GM23248 (cell line): ENCODE results near the gene PCDHA12. TPM values are rescaled to one million over a fixed set of nuclear protein-coding genes. Genes with fewer than 3 reads are reported as not detected.
A peak's percentile ranks its signal among the peaks of the same experiment; 100 is the strongest.
"Not testable (repeated sequence)": the region's sequence is repeated elsewhere in the genome, so short reads cannot be mapped to it uniquely, and the experiment has no call there.

Experiments used
- DNase-seq: peaks from one replicate; pipeline ENCODE4 v3.0.0-alpha.2; 2015
- H2AFZ ChIP-seq: fragments of 200-600 bp; sonication (generic); 2 replicates; pipeline ENCODE4 v1.6.1; 2016; ENCODE audit warnings: antibody characterized with exemption
- H3F3A ChIP-seq: fragments of 200-600 bp; sonication (generic); 2 replicates; pipeline ENCODE4 v1.6.1; 2016; ENCODE audit warnings: mild to moderate bottlenecking, antibody characterized with exemption, mixed run types; ENCODE audit not compliant: insufficient read depth
- H3K27ac ChIP-seq: fragments of 200-600 bp; sonication (generic); 2 replicates; pipeline ENCODE4 v1.5.1; 2016; ENCODE audit warnings: mild to moderate bottlenecking
- H3K27me3 ChIP-seq: fragments of 200-600 bp; sonication (generic); replicated peaks from 2 replicates; pipeline ENCODE4 v1.6.1; 2016; ENCODE audit warnings: mild to moderate bottlenecking; ENCODE audit not compliant: insufficient read depth
- H3K36me3 ChIP-seq: fragments of 200-600 bp; sonication (generic); 2 replicates; pipeline ENCODE4 v1.6.1; 2016; ENCODE audit warnings: low read depth, mild to moderate bottlenecking
- H3K4me1 ChIP-seq: fragments of 200-600 bp; sonication (generic); 2 replicates; pipeline ENCODE4 v1.6.1; 2016; ENCODE audit warnings: mild to moderate bottlenecking; ENCODE audit not compliant: insufficient read depth
- H3K4me2 ChIP-seq: fragments of 200-600 bp; sonication (generic); one replicate; pipeline ENCODE4 v1.6.1; 2016; ENCODE audit warnings: mild to moderate bottlenecking; ENCODE audit not compliant: unreplicated experiment
- H3K4me3 ChIP-seq: fragments of 200-600 bp; sonication (generic); 2 replicates; pipeline ENCODE4 v1.5.1; 2016; ENCODE audit warnings: mild to moderate bottlenecking
- H3K79me2 ChIP-seq: fragments of 200-600 bp; sonication (generic); 2 replicates; pipeline ENCODE4 v1.6.1; 2016; ENCODE audit warnings: mild to moderate bottlenecking; ENCODE audit not compliant: insufficient read depth
- H3K9ac ChIP-seq: fragments of 200-600 bp; sonication (generic); 2 replicates; pipeline ENCODE4 v1.6.1; 2016; ENCODE audit warnings: mild to moderate bottlenecking
- H3K9me2 ChIP-seq: fragments of 200-600 bp; sonication (generic); 2 replicates; pipeline ENCODE4 v1.6.1; 2016; ENCODE audit warnings: mixed run types, mild to moderate bottlenecking, moderate library complexity; ENCODE audit not compliant: insufficient read depth
- H3K9me3 ChIP-seq: fragments of 200-600 bp; sonication (generic); one replicate; pipeline ENCODE4 v1.6.1; 2017; ENCODE audit warnings: low read depth
- H4K20me1 ChIP-seq: fragments of 200-600 bp; sonication (generic); 2 replicates; pipeline ENCODE4 v1.6.0; 2016; ENCODE audit not compliant: insufficient read depth
- EZH2 ChIP-seq: fragments of 200-600 bp; sonication (generic); IDR thresholded peaks from 2 replicates; pipeline ENCODE4 v1.6.1; 2018; ENCODE audit warnings: antibody characterized with exemption, mild to moderate bottlenecking; ENCODE audit not compliant: insufficient read depth, poor library complexity, severe bottlenecking
- EZH2phosphoT487 ChIP-seq: fragments of 200-600 bp; sonication (generic); IDR thresholded peaks from 2 replicates; pipeline ENCODE4 v1.6.1; 2018; ENCODE audit warnings: antibody characterized with exemption, moderate library complexity, mild to moderate bottlenecking, low read depth; ENCODE audit not compliant: insufficient read depth
- WGBS, 2 experiments: methylation state at CpG; one replicate each; pipeline ENCODE4 v1.1.6; 2015 to 2017; ENCODE audit warnings: low lambda C conversion rate in 2 of 2, low coverage in 1 of 2; ENCODE audit errors: missing lambda C conversion rate in 2 of 2; 5-methylcytosine and 5-hydroxymethylcytosine counted together
- in situ Hi-C: fragments of 300-500 bp; cut with MboI; formaldehyde crosslinking; loops from 2 replicates; pipeline ENCODE4 v1.15.0; 2020
- polyA plus RNA-seq: library from polyadenylated mRNA; unstranded; fragments of >200 nt; fragmentation: Nextera tagmentation; extraction: Ambion mirVana; gene quantifications from 2 replicates; pipeline ENCODE4 v1.2.1, GENCODE V29; 2016
- total RNA-seq: library from RNA; depleted of rRNA; stranded (reverse); fragments of >200 nt; shearing (Covaris generic); gene quantifications from 2 replicates; pipeline ENCODE4 v1.2.3, GENCODE V29; 2014

Gene PCDHA12
- total and polyA plus RNA-seq, 2 experiments from 2014 or later: not detected

- Histone ChIP-seq H3K36me3 (no peaks in the 10 kb centered on the region), H3K27me3 (no peaks in the 10 kb centered on the region), H4K20me1 (no peaks in the 10 kb centered on the region), H3K9me3 (no peaks in the 10 kb centered on the region), H3K4me3 (no peak within 1 kb of the TSS), H3K9ac (no peak within 1 kb of the TSS), H3K27ac (no peak within 1 kb of the TSS), H2AFZ (no peak within 1 kb of the TSS), H3F3A (no peaks in the 10 kb centered on the region), H3K4me1 (no peaks in the 10 kb centered on the region), H3K9me2 (no peaks in the 10 kb centered on the region), H3K4me2 (no peak within 1 kb of the TSS), H3K79me2 (no peaks in the 10 kb centered on the region)
- 13 to 14% methylated on average over 41 of the region's 41 CpGs for WGBS, 2 experiments
- in situ Hi-C loops: no loop called here
- DNase-seq: peak; percentile 2
- no peak for TF ChIP-seq EZH2
- no peak for TF ChIP-seq EZH2phosphoT487
Observed at GRCh38 chr5:140868721-140869554, 6.2 kb upstream of the PCDHA12 start, which contains the start of gene PCDHA11. TSS of gene PCDHA11 (plus strand) at chr5:140868957. CDS start at chr5:140869104, 147 bp downstream.

- H3K4me2 ChIP-seq: no peak overlapping the region
- in situ Hi-C loops: no loop called here
- no peak for DNase-seq
Observed at GRCh38 chr5:140869555-140869886, 5.6 kb upstream of the PCDHA12 start.

GRCh38 chr5:140870221-140871201 lies 4.6 kb upstream of the PCDHA12 start:
- H3K36me3 ChIP-seq: no peaks in the 10 kb centered on the region
- in situ Hi-C loops: no loop called here
- WGBS, 2 experiments: 55 to 58% methylated on average over 107 to 114 of the region's 114 CpGs
- no peak for TF ChIP-seq EZH2phosphoT487
- TF ChIP-seq EZH2: no peak
- no peaks in the 10 kb centered on the region for H3K9me3 ChIP-seq
- H2AFZ ChIP-seq: no peak overlapping the region
- no peaks in the 10 kb centered on the region for H4K20me1 ChIP-seq
- H3K4me3 ChIP-seq: no peak overlapping the region
- DNase-seq: no peak
- H3K27ac ChIP-seq: no peak overlapping the region
- H3K4me2 ChIP-seq: no peak overlapping the region
- H3K4me1 ChIP-seq: no peaks in the 10 kb centered on the region
- no peaks in the 10 kb centered on the region for H3F3A ChIP-seq
- H3K9ac ChIP-seq: no peak overlapping the region
- H3K9me2 ChIP-seq: no peaks in the 10 kb centered on the region
- H3K27me3 ChIP-seq: no peaks in the 10 kb centered on the region
- no peaks in the 10 kb centered on the region for H3K79me2 ChIP-seq

More at GRCh38 chr5:140869555-140869886, 5.6 kb upstream of the PCDHA12 start:
- Histone ChIP-seq H3K9me2 (no peaks in the 10 kb centered on the region), H3K79me2 (no peaks in the 10 kb centered on the region), H3K27me3 (no peaks in the 10 kb centered on the region), H3K9me3 (no peaks in the 10 kb centered on the region), H2AFZ (no peak overlapping the region), H3K36me3 (no peaks in the 10 kb centered on the region), H3K4me3 (no peak overlapping the region), H3K4me1 (no peaks in the 10 kb centered on the region), H3K27ac (no peak overlapping the region), H3F3A (no peaks in the 10 kb centered on the region), H4K20me1 (no peaks in the 10 kb centered on the region), H3K9ac (no peak overlapping the region)
- TF ChIP-seq EZH2 (no peak), EZH2phosphoT487 (no peak)
- WGBS, 2 experiments: 34 to 35% methylated on average over 5 of the region's 5 CpGs

- H2AFZ ChIP-seq, H3F3A ChIP-seq, H4K20me1 ChIP-seq, H3K27me3 ChIP-seq, H3K36me3 ChIP-seq, H3K4me3 ChIP-seq, H3K79me2 ChIP-seq, H3K4me1 ChIP-seq, H3K9ac ChIP-seq, H3K27ac ChIP-seq, in situ Hi-C loops, H3K4me2 ChIP-seq, H3K9me2 ChIP-seq, H3K9me3 ChIP-seq, DNase-seq: not testable (repeated sequence)
- WGBS, 2 experiments: 43 to 46% methylated on average over 71 to 80 of the region's 80 CpGs
Observed at GRCh38 chr5:140876541-140877261, 1.6 kb downstream of the PCDHA12 start.
